ENCODE results near the gene PDE6B.

- TF ChIP-seq CTCF (IDR thresholded peaks at IDR 0.05) (no peak), POLR2AphosphoS5 (IDR thresholded peaks at IDR 0.05) (no peak), POLR2A (IDR thresholded peaks at IDR 0.05) (no peak), EP300 (IDR thresholded peaks at IDR 0.05) (no peak)
These were observed 37.7 kb downstream of the PDE6B start for GRCh38 chr4:663046-663437.

Data from gastroesophageal sphincter (tissue), 3 donors.